ENCODE results near the gene LIX1L.

GRCh38 chr1:145955436-145955835 lies 2.4 kb downstream of the LIX1L start:
- TF ChIP-seq CTCF (IDR thresholded peaks at IDR 0.05) (no peak), ZFX (IDR thresholded peaks at IDR 0.05; ENCODE audit: borderline replicate concordance) (no peak)

Data from 22Rv1 (cell line).